SK-N-SH (cell line): ENCODE results near the gene TMEM212.

ENCODE experiments used
- CHD2 ChIP-seq: fragments of 150-350 bp; IDR thresholded peaks from 2 replicates; pipeline ENCODE4 v1.6.1; 2018; ENCODE audit warnings: low read length; ENCODE audit not compliant: partially characterized antibody
- EP300 ChIP-seq, 2 experiments: IDR thresholded peaks; 2 replicates each; pipeline versions ENCODE4 v1.4.0 to v1.6.1; 2012; ENCODE audit warnings: borderline replicate concordance in 1 of 2, low read depth in 1 of 2, low read length in 1 of 2
- FOXM1 ChIP-seq: IDR thresholded peaks from 2 replicates; pipeline ENCODE4 v1.4.0; 2012; ENCODE audit warnings: low read depth, mild to moderate bottlenecking
- MXI1 ChIP-seq: IDR thresholded peaks from 2 replicates; pipeline ENCODE4 v1.6.1; 2012; ENCODE audit warnings: mild to moderate bottlenecking, low read depth, low read length, improper control_type of control experiment
- NFIC ChIP-seq: IDR thresholded peaks from 2 replicates; pipeline ENCODE4 v1.4.0; 2012; ENCODE audit warnings: borderline replicate concordance
- POLR2AphosphoS5 ChIP-seq: IDR thresholded peaks from 2 replicates; pipeline ENCODE4 v1.6.1; 2012; ENCODE audit warnings: low read depth, low read length
- RAD21 ChIP-seq: IDR thresholded peaks from 2 replicates; pipeline ENCODE4 v1.6.1; 2012; ENCODE audit warnings: mild to moderate bottlenecking, low read length
- RCOR1 ChIP-seq: fragments of 150-350 bp; IDR thresholded peaks from 2 replicates; pipeline ENCODE4 v1.6.1; 2017; ENCODE audit warnings: antibody characterized with exemption, low read length
- RFX5 ChIP-seq: IDR thresholded peaks from 2 replicates; pipeline ENCODE4 v1.6.1; 2012; ENCODE audit warnings: mild to moderate bottlenecking, improper control_type of control experiment, low read length
- SIN3A ChIP-seq: IDR thresholded peaks from 2 replicates; pipeline ENCODE4 v1.6.1; 2012; ENCODE audit warnings: low read depth, mild to moderate bottlenecking, low read length, moderate library complexity, borderline replicate concordance
- TAF1 ChIP-seq: IDR thresholded peaks from 2 replicates; pipeline ENCODE4 v1.6.1; 2012; ENCODE audit warnings: low read depth, mild to moderate bottlenecking, low read length, moderate library complexity, borderline replicate concordance
- YY1 ChIP-seq: IDR thresholded peaks from 2 replicates; pipeline ENCODE4 v1.4.0; 2012; ENCODE audit warnings: low read depth, mild to moderate bottlenecking
- TF ChIP-seq, protein P1 (sequence below): fragments of 200-600 bp; sonication (generic); IDR thresholded peaks from 2 replicates; pipeline ENCODE4 v1.6.1; 2017; ENCODE audit warnings: antibody characterized with exemption, mild to moderate bottlenecking, moderate library complexity

DNA sequence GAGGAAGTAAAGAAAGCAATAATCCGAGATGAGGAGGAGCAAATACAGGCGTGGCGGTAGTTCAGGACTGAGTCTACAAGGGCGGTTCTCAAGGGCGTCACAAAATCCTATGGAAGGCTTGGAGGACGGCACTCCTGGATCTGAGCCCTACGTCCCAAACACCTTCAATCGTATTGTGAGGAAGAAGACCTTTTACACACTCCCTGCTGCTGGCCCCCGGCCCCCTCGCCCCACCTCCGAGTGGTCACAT, 33.6 kb upstream of the TMEM212 start:
- no peak for TF ChIP-seq EP300 (IDR thresholded peaks at IDR 0.05; ENCODE audit: borderline replicate concordance in 1 of 2, low read depth in 1 of 2, low read length in 1 of 2)
- TF ChIP-seq, protein P1, sequence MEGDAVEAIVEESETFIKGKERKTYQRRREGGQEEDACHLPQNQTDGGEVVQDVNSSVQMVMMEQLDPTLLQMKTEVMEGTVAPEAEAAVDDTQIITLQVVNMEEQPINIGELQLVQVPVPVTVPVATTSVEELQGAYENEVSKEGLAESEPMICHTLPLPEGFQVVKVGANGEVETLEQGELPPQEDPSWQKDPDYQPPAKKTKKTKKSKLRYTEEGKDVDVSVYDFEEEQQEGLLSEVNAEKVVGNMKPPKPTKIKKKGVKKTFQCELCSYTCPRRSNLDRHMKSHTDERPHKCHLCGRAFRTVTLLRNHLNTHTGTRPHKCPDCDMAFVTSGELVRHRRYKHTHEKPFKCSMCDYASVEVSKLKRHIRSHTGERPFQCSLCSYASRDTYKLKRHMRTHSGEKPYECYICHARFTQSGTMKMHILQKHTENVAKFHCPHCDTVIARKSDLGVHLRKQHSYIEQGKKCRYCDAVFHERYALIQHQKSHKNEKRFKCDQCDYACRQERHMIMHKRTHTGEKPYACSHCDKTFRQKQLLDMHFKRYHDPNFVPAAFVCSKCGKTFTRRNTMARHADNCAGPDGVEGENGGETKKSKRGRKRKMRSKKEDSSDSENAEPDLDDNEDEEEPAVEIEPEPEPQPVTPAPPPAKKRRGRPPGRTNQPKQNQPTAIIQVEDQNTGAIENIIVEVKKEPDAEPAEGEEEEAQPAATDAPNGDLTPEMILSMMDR, result no peak
- no peak for TF ChIP-seq POLR2AphosphoS5
- TF ChIP-seq NFIC, result no peak
- no peak for TF ChIP-seq TAF1
- no peak for TF ChIP-seq RFX5
- no peak for TF ChIP-seq MXI1
- no peak for TF ChIP-seq RAD21
- no peak for TF ChIP-seq RCOR1
- no peak for TF ChIP-seq FOXM1
- TF ChIP-seq SIN3A, result no peak
- no peak for TF ChIP-seq YY1
- no peak for TF ChIP-seq CHD2
